GM19240 (cell line): ENCODE results near the gene SORBS1.

Experiments used
- DNase-seq: peaks from one replicate; pipeline ENCODE4 v3.0.0; 2011; ENCODE audit warnings: low spot score; ENCODE audit not compliant: insufficient read length

SORBS1 gene

DNA sequence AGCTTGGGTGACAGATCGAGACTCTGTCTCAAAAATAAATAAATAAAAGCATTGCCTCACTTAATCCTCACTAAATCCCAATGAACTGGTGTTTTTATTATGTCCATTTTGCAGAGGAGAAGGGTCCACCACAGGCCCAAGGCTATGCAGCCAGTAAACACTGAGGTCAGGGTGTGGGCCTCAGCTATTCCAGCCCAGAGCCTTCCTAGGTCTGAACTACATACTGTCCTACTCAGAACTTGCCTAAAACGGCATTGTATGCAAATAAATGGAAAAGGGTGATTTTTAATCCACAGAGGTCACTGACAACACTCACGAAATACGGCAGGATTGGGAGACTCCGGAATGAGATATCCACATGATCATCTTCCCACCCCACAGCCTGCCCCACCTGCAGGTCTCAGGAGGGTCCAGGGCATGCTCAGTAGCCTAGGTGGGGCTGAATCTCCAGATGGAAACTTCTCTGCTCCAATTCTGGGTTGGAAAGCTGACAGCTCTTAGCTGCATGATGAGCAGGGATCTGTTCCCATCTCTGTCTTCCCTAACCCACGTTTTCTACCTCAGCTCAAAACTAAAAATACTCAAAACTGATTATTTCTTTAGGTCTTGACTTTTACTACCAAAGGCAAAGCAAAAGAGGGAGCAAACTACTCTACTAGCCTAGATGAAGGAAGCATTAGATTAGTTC is 121.0 kb downstream of the SORBS1 start:
- DNase-seq: no peak

- no peak for DNase-seq
These were observed 122.4 kb downstream of the SORBS1 start for GRCh38 chr10:95438781-95439180.

- DNase-seq: no peak
These were observed 123.5 kb downstream of the SORBS1 start for GRCh38 chr10:95437669-95438068.

- no peak for DNase-seq
These were observed 125.5 kb downstream of the SORBS1 start for GRCh38 chr10:95435548-95436279.

- DNase-seq: no peak
These were observed 126.6 kb downstream of the SORBS1 start for GRCh38 chr10:95434583-95434982.

DNA sequence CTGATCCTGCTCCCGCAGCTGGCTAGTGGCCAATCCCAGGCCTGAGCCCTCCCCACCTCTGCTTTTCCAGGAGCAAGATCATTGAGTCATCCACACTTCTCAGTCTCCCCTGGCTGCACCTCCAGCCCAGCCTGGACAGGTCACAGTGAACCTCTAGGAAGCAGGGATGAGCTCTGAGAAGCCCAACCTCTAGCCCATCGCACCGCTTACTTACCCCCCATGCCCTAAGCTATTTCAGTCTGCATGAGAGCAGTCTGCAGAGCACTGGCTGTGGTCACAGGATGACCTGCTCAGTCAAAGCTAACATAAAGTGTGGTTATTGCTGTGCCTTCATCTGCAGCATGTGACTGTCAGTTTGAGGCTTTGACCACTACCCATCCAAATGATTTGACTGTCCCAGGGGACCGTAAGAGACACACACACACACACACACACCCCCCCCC is 129.2 kb downstream of the SORBS1 start:
- no peak for DNase-seq

- peak; percentile 69 for DNase-seq
These were observed 130.8 kb downstream of the SORBS1 start for GRCh38 chr10:95430231-95430951.

GRCh38 chr10:95429639-95430038 is 131.5 kb downstream of the SORBS1 start:
- no peak for DNase-seq

DNA sequence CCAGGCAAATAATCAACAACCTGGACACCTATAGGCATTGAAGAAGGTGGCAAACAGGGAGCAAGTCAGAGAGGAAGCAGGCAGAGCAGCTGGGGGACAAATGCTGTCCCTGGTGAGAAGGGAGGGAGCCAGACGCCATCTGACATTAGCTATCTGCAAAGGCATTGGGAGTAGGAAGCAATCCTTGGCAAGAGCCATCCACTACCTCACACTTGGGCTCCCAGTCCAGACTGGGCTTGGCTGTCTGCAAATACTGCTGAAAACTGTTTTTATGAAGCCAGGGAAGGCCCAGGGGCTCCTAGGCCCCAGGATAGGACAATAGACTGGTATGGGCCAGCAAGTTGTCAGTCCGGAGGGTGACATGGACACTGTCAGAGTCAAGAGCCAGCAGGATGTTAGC is 132.5 kb downstream of the SORBS1 start:
- no peak for DNase-seq

GRCh38 chr10:95426482-95426881 is 134.7 kb downstream of the SORBS1 start:
- DNase-seq: no peak

GRCh38 chr10:95425592-95426465 is 135.3 kb downstream of the SORBS1 start:
- DNase-seq: no peak

- no peak for DNase-seq
These were observed 137.8 kb downstream of the SORBS1 start for GRCh38 chr10:95423164-95424005.

DNA sequence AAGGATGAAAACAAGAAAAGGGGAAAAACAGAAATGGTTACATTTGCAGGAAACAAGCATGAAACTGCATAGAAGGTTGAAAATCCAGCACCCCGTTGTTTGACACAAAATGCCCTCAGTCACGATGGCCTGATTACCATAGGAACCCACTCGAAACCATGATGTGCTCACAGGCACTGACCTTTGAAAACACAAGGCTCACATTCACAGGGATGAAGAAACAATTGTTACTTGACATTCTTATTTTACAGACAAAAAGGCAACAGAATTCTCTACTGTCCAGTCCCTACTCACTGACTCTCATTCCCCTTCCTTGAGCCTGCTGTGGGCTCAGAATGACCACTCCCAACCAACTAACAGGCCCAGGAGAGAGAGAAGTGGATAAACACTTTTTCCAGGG is 138.9 kb downstream of the SORBS1 start:
- DNase-seq: no peak

DNA sequence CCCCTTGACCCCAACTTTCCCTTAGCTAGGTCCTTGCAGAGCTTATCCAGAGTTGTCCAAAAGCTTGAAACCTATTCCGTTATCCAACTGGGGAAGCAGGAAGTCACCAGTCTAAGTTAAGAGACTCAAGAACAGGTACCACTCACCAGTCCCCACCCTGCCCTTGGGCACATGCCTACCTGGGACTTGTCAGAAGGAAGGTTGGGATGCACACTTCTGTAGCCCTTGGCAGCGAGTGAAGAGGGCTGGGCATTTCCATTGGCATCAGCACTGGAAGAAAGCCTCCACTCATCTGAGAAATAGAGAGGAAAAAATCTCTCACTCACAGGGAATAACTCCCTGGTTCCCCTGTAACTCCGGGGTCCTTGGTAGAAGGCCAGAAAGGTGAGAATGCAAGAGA is 139.4 kb downstream of the SORBS1 start:
- no peak for DNase-seq

DNA sequence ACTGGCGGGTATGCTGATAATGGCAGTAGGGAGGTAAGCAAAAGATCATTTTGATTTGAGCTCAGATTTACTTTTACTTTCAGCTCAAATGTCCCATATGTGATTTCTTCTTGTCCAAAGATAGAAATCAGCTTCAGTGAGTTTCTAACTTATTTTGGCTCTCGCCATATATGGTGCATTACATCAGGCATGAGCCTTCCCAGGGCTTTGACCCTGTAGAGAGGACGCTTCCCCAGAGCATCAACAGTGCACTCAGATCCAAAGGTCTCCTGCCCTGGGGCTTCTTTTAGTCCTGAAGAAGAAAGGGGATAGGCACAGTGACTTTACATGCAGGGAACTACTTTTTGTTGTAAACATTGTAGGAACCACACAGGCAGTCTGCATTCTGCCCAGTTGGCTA is 141.8 kb downstream of the SORBS1 start:
- no peak for DNase-seq

- DNase-seq: no peak
These were observed 144.2 kb downstream of the SORBS1 start for GRCh38 chr10:95416973-95417372.

- DNase-seq: no peak
These were observed 144.9 kb downstream of the SORBS1 start for GRCh38 chr10:95416270-95416669.

DNA sequence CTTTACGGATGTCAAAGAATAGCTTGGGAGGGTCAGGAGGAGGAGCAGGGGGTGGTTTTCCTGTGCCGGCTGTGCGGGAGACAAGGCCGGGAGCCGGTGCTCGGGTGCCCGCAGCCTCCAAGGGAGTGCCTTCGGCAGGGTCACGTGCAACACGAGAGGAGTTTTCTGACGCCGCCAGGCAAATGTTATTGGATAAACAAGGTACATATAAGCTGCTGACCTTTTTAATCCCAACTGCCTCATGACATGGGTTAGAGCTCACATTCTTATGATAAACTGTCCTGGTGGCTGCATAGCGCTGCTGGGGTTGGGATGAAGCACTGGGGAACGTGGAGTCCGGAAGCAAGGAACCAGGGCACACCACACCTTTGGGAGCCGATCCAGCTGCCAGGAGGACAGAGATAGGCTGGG is 145.5 kb downstream of the SORBS1 start:
- DNase-seq: no peak

DNA sequence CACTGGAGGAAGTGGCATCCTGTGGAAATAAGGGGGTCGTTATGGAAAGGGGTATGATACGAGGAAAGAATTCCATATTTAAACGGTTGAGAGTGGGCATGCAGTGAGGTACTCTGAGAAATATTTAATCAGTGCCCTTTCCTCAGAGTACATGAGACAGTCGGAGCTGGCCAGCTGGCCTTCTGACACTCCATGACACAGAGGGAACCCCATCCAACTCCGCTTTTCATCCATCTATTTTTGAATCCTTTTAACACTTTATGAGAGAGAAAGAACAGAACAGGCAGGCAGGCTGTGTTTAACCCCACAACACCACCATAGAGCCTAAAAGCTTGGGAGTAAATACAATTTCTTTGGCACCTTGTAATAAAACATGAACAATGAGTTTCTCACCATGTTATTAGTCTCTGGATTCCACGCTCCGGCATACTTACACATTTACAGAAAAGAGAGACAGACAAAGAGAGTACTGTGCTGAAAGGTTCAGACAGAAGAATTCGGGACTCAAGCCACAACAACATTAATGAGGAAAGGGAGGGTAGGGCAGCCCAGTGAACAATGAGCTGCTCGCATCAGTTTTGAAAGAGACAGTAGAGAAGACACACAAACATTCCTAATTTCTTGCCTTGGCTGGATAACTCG is 146.2 kb downstream of the SORBS1 start:
- no peak for DNase-seq
